GM13976 (cell line): ENCODE results near the gene GPC6.

Source experiments
- DNase-seq: peaks from one replicate; pipeline ENCODE4 v3.0.0; 2012; ENCODE audit warnings: low spot score
- CTCF ChIP-seq: IDR thresholded peaks from 2 replicates; pipeline ENCODE4 v1.5.1; 2012; ENCODE audit warnings: borderline replicate concordance, mild to moderate bottlenecking; ENCODE audit not compliant: insufficient read depth; ENCODE audit errors: extremely low read depth, missing control alignments, control extremely low read depth
- in situ Hi-C: fragments of 300-500 bp; cut with MboI; formaldehyde crosslinking; loops from one replicate; pipeline ENCODE4 v1.12.0; 2022; ENCODE audit warnings: low sequenced_read_pairs, mixed read lengths, inconsistent platforms; ENCODE audit not compliant: unreplicated experiment

GPC6 gene

DNA sequence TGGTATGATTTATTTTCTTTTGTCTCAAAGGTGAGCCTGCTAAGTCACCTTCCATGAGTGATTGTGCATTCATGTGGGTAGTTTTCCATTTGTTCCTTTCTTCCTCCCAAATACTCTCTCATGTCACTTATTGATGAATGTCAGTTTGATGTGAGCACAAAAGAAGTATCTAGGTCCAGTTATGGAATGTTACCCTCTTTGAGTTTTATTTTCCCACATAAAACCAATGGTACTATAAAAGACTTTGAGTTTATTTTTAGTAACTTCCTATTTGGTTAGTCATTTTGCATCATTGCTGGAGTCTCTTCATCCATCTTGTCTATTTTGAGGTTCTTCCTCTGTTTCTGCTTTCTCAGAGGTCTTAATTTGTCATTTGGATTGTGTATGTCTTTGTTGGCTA lies 321.3 kb downstream of the GPC6 start:
- no peak for TF ChIP-seq CTCF

GRCh38 chr13:93549326-93550005 lies 322.9 kb downstream of the GPC6 start:
- DNase-seq, result no peak
- TF ChIP-seq CTCF, result no peak
- in situ Hi-C loops, result no loop called here

More for the DNA sequence above, 321.3 kb downstream of the GPC6 start:
- no peak for DNase-seq
- in situ Hi-C loops, result no loop called here

DNA sequence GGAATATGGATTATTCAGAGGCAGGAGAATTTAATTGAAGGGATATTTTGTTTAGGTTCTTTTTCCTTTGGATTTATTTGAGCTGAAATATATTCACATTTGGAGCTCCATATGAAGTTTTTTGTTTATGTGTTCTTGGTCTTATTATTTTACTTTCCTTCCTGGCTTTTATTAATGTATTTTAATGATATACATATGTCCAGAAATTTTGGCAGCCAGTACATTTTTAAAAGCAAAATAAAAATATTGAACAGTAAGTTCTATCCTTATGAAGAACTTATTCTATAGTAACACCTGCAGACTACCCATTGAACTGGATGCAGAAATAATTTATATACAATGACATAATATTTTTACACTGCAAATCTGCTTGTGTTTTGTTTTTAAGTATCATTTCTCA lies 323.6 kb downstream of the GPC6 start:
- DNase-seq, result no peak
- in situ Hi-C loops, result no loop called here
- no peak for TF ChIP-seq CTCF

DNA sequence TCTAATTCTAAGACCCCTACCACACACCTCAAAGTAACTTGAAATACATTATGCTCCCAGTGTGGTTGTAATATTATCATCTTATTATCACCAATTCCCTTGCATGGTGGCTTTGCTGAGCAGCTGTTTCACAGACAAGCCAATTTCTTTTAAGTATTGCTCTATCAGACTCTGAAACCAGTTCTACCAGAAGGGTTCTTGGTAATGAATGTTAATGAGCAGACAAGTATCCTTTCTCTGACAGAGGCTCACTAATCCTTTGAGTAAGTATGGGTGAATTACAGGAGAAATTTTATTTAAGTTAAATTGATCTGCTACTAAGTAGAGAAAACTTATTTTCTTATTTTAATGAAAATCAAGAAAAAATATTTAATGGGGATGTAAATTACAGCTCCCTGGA lies 326.0 kb downstream of the GPC6 start:
- DNase-seq, result no peak
- in situ Hi-C loops, result no loop called here
- no peak for TF ChIP-seq CTCF

DNA sequence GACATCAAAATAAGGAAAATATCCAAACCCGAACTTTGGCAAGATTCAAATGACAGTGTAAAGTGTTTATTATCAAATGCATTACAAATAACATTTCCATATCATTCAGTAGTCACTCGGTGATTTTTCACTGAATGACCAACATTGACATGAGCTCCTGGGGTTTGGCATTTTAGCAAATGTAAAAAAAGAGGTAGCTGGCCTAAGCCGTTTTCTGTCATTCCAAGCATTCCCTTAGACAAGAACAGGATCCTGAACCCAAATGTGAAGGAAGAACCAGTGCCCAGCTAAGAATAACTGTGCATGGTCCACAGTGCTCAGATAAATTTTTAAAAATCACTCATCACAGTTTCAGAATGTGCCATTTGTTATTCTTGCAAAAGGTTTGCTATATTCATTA lies 327.9 kb downstream of the GPC6 start:
- no peak for TF ChIP-seq CTCF
- in situ Hi-C loops, result no loop called here
- DNase-seq, result no peak

- DNase-seq, result no peak
- TF ChIP-seq CTCF, result no peak
- in situ Hi-C loops, result no loop called here
Measured at GRCh38 chr13:93558637-93559036, 332.0 kb downstream of the GPC6 start.

- no peak for DNase-seq
- in situ Hi-C loops, result no loop called here
- no peak for TF ChIP-seq CTCF
Measured at GRCh38 chr13:93559718-93560117, 333.1 kb downstream of the GPC6 start.
